Mammary epithelial cell (primary cell): ENCODE measurements around the gene SNAP47.

Experiments
- CTCF ChIP-seq, 2 donors: IDR thresholded peaks in 1 of 2; conservative IDR thresholded peaks in 1 of 2; 2 replicates each; pipeline ENCODE4 v1.5.1; 2011 to 2012; ENCODE audit warnings: inconsistent platforms in 2 of 2, low read length in 2 of 2, mild to moderate bottlenecking in 2 of 2, control low read depth in 1 of 2, low read depth in 1 of 2; ENCODE audit not compliant: insufficient read depth in 1 of 2; ENCODE audit errors: extremely low read depth in 1 of 2
- EZH2 ChIP-seq: IDR thresholded peaks from 2 replicates; pipeline ENCODE4 v1.6.1; 2012; ENCODE audit warnings: low read length, inconsistent platforms, borderline replicate concordance

- TF ChIP-seq EZH2 (no peak), CTCF (conservative IDR thresholded peaks at IDR 0.05 in 1 of 2, IDR thresholded peaks at IDR 0.05 in 1 of 2; ENCODE audit: extremely low read depth in 1 of 2, insufficient read depth in 1 of 2, low read depth in 1 of 2, low read length in 2 of 2) (no peak)
These were observed 9.4 kb downstream of the SNAP47 start for GRCh38 chr1:227744668-227745067.
